Panc1 (cell line): ENCODE results near the gene PPP2R2B.

Source experiments
- CTCF ChIP-seq: fragments of 450-650 bp; IDR thresholded peaks from 2 replicates; pipeline ENCODE4 v1.5.1; 2017; ENCODE audit warnings: mild to moderate bottlenecking
- POLR2AphosphoS5 ChIP-seq: IDR thresholded peaks from 2 replicates; pipeline ENCODE4 v1.6.1; 2012; ENCODE audit warnings: mild to moderate bottlenecking, low read depth, low read length, moderate library complexity
- REST ChIP-seq, 2 experiments: IDR thresholded peaks; 2 replicates each; pipeline ENCODE4 v1.6.1; 2011 to 2012; ENCODE audit warnings: low read depth in 2 of 2, control low read depth in 1 of 2, low read length in 1 of 2, mild to moderate bottlenecking in 1 of 2, moderate library complexity in 1 of 2; ENCODE audit not compliant: insufficient read depth in 1 of 2
- SIN3A ChIP-seq: IDR thresholded peaks from 2 replicates; pipeline ENCODE4 v1.6.1; 2012; ENCODE audit warnings: low read depth, mild to moderate bottlenecking, low read length, moderate library complexity, borderline replicate concordance; ENCODE audit not compliant: insufficient read depth
- TCF7L2 ChIP-seq: IDR thresholded peaks from 2 replicates; pipeline ENCODE4 v1.6.1; 2011; ENCODE audit warnings: mild to moderate bottlenecking, low read depth, low read length, inconsistent platforms

GRCh38 chr5:146902471-146902870, 23.9 kb upstream of the PPP2R2B start:
- TF ChIP-seq CTCF (no peak), REST (IDR thresholded peaks at IDR 0.05; ENCODE audit: insufficient read depth in 1 of 2, low read depth in 2 of 2, low read length in 1 of 2) (no peak), SIN3A (no peak), TCF7L2 (no peak), POLR2AphosphoS5 (no peak)
